Testis (tissue), 2 donors: ENCODE data around the gene TMBIM6.
"Not testable (repeated sequence)": the region's sequence is repeated elsewhere in the genome, so short reads cannot be mapped to it uniquely, and the experiment has no call there.

Experiments used
- POLR2A ChIP-seq: fragments of 450-650 bp; IDR thresholded peaks from one replicate; pipeline ENCODE4 v1.6.1; 2017; ENCODE audit warnings: antibody characterized with exemption, mild to moderate bottlenecking, moderate library complexity
- TF ChIP-seq, protein P1 (sequence below), 3 experiments: fragments of 450-650 bp in 2 of 3; fragments of 200-600 bp in 1 of 3; sonication (generic) in 1 of 3; IDR thresholded peaks; one replicate each; pipeline ENCODE4 v1.5.1; 2016 to 2019; ENCODE audit warnings: antibody characterized with exemption in 3 of 3, mild to moderate bottlenecking in 2 of 3, moderate library complexity in 1 of 3

DNA sequence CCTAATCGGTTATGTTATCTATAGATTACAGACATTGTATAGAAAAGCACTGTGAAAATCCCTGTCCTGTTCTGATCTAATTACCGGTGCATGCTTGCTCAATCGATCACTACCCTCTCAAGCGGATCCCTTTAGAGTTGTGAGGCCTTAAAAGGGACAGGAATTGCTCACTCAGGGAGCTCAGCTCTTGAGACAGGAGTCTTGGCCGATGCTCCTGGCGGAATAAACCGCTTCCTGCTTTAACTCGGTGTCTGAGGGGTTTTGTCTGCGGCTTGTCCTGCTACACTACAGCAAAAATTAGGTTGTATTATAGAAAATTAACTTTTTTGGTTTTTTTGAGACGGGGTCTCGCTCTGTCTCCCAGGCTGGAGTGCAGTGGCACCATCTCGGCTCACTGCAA, 1.1 kb upstream of the TMBIM6 start:
- not testable (repeated sequence) for TF ChIP-seq POLR2A
- TF ChIP-seq, protein P1, sequence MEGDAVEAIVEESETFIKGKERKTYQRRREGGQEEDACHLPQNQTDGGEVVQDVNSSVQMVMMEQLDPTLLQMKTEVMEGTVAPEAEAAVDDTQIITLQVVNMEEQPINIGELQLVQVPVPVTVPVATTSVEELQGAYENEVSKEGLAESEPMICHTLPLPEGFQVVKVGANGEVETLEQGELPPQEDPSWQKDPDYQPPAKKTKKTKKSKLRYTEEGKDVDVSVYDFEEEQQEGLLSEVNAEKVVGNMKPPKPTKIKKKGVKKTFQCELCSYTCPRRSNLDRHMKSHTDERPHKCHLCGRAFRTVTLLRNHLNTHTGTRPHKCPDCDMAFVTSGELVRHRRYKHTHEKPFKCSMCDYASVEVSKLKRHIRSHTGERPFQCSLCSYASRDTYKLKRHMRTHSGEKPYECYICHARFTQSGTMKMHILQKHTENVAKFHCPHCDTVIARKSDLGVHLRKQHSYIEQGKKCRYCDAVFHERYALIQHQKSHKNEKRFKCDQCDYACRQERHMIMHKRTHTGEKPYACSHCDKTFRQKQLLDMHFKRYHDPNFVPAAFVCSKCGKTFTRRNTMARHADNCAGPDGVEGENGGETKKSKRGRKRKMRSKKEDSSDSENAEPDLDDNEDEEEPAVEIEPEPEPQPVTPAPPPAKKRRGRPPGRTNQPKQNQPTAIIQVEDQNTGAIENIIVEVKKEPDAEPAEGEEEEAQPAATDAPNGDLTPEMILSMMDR (IDR thresholded peaks at IDR 0.05) = not testable (repeated sequence)
